Activated CD8-positive, alpha-beta T cell treated with anti-CD3 and anti-CD28 coated beads, Interleukin-2, amount 10 ng/mL, durations not matched to agents 7 days and 5 days (primary cell): Measurements from ENCODE around the gene RERE. TPM values are rescaled to one million over a fixed set of nuclear protein-coding genes. Genes with fewer than 3 reads are reported as not detected.

Experiments used
- ATAC-seq: fragments of 150-1000 bp; cut with Tn5 transposase; one replicate; pipeline ENCODE4 v1.10.0; 2021; ENCODE audit warnings: moderate library complexity
- CTCF ChIA-PET: fragments of 350-600 bp; sonication (Branson Sonifier 250); formaldehyde crosslinking; loops from one replicate; lab custom pipeline; 2021; ENCODE audit warnings: antibody characterized with exemption; lab: Charles Lee
- POLR2A ChIA-PET: fragments of 350-600 bp; sonication (Branson Sonifier 250); formaldehyde crosslinking; loops from one replicate; lab custom pipeline; 2021; ENCODE audit warnings: antibody characterized with exemption; lab: Charles Lee
- DNase-seq: peaks from one replicate; pipeline ENCODE4 v3.0.0-alpha.2; 2020
- H3K27ac Mint-ChIP-seq: one replicate; pipeline ENCODE4 v1.8.0; 2021; ENCODE audit warnings: mild to moderate bottlenecking, mixed read lengths
- H3K27me3 Mint-ChIP-seq: one replicate; pipeline ENCODE4 v1.8.0; 2021; ENCODE audit warnings: low read depth, mixed read lengths
- H3K36me3 Mint-ChIP-seq: one replicate; pipeline ENCODE4 v1.8.0; 2021; ENCODE audit warnings: low read depth, mixed read lengths
- H3K4me1 Mint-ChIP-seq: one replicate; pipeline ENCODE4 v1.8.0; 2021; ENCODE audit warnings: low read depth, mixed read lengths
- H3K4me3 Mint-ChIP-seq: one replicate; pipeline ENCODE4 v1.8.0; 2021; ENCODE audit warnings: mild to moderate bottlenecking, mixed read lengths
- H3K9me3 Mint-ChIP-seq: one replicate; pipeline ENCODE4 v1.8.0; 2022; ENCODE audit warnings: mixed read lengths; ENCODE audit not compliant: insufficient read depth
- total RNA-seq, 2 experiments: library from RNA; stranded (reverse); gene quantifications; one replicate each; pipeline ENCODE4 v1.2.3, GENCODE V29; 2021

The RERE gene
- total RNA-seq, 2 experiments from 2014 or later: 37.4 to 44.7 TPM

DNA sequence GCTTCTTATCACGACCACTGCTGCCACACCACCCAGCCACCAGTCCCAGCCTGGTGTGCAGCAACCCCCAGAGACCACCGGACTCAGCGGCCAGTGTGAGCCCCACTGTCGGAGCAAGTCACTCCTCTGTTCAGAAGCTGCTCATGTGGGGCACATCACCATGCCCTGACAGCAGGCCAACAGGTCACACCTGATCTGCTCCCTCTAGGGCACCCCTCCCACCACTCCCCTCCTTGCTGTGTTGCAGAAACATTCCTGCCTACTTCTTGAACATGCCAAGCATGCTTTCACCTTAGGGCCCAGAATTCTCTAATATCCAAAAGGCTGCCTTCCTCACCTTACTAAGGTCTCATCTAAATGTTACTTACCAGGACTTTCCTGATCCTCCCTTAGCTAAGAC, 353.1 kb downstream of the RERE start:
- no peaks in the 10 kb centered on the region for H3K9me3 Mint-ChIP-seq
- ChIA-PET POLR2A (no interaction called here), CTCF (interaction anchor here (1.2 kb wide), 1 partner anchor 447 kb away, joined by 3 read pairs; no protein-coding TSS in a partner anchor)
- no peaks in the 10 kb centered on the region for H3K27me3 Mint-ChIP-seq
- H3K4me1 Mint-ChIP-seq: peaks cover 23% of the 10 kb centered on the region
- H3K27ac Mint-ChIP-seq: no peak overlapping the region
- peaks cover 10% of the 10 kb centered on the region for H3K36me3 Mint-ChIP-seq
- H3K4me3 Mint-ChIP-seq: no peak overlapping the region
- ATAC-seq: no peak
- no peak for DNase-seq

DNA sequence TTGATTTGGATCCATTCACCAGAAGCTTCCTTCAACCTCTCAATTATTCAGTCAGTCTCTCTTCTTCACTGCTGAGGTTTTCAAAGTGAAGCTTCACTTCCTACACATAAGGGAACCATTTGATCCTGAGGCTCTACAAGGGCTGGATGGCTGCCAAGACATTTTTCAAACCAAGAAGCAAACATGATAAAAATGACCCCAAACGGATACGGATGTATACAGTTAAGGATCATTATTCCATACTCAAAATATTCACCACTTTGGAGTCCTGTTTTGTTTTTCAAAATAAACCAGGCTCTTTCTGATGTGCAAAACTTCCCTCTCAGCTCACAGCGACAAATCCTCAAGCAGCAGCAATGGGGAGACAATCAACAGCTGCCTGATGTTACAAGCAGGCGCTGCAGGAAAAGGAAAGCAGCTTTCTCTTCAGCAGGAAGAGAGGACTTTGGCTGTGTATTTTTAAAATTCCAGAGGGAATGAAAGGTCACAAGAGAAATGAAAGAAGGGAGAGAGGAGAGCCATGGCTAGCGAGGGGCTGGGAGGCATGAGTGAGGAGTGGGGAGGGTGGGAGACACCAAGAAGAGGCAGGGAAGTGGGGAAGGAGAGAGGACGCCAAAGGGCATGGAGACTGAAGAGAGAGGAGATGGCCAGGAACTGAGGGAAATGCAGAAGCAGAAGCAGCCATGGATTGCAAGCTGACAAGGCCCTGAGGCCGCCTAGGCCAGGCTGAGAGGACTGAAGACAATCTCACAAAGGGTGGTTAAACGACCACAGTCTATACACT, 354.1 kb downstream of the RERE start:
- POLR2A ChIA-PET: no interaction called here
- Mint-ChIP-seq H3K4me3 (no peak overlapping the region), H3K9me3 (no peaks in the 10 kb centered on the region), H3K27ac (peak overlapping the region; percentile 31), H3K27me3 (no peaks in the 10 kb centered on the region), H3K4me1 (peaks cover 23% of the 10 kb centered on the region), H3K36me3 (peaks cover 10% of the 10 kb centered on the region)
- CTCF ChIA-PET: interaction anchor here (1.2 to 1.6 kb wide), 2 partner anchors 9 to 446 kb away, joined by 3 to 4 read pairs; no protein-coding TSS in a partner anchor
- DNase-seq (no peak), ATAC-seq (no peak)

DNA sequence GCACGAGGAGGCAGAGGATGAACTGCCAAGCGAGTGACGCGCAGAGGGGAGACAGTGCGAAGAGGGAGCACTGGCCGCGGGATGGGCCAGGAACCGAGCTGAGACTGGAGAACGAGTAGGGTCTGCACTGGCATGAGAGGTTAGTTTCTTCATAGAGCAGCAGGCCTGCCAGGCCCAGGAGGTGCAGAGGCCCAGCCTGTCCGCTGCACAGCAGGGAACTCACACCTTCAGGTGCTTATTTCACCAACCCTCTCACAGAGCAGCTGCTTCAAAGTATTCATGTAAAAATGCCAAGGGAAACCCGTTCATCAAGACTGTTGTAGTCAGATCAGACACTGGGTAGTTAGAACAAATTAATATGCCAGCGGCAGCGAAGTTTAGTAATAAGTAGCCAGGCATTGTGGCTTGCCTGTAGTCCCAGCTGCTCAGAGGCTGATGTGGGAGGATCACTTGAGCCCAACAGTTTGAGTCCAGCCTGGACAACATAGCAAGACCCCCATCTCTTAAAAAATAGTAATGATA, 355.0 kb downstream of the RERE start:
- ATAC-seq: no peak
- H3K4me1 Mint-ChIP-seq: peaks cover 31% of the 10 kb centered on the region
- CTCF ChIA-PET: interaction anchor here (1.6 kb wide), 1 partner anchor 10 kb away, joined by 4 read pairs; no protein-coding TSS in a partner anchor
- POLR2A ChIA-PET: interaction anchor here (0.7 kb wide), 1 partner anchor 32 kb away, joined by 3 read pairs; no protein-coding TSS in a partner anchor
- no peak overlapping the region for H3K4me3 Mint-ChIP-seq
- no peaks in the 10 kb centered on the region for H3K9me3 Mint-ChIP-seq
- H3K36me3 Mint-ChIP-seq: peaks cover 10% of the 10 kb centered on the region
- H3K27ac Mint-ChIP-seq: no peak overlapping the region
- no peaks in the 10 kb centered on the region for H3K27me3 Mint-ChIP-seq
- DNase-seq: no peak

DNA sequence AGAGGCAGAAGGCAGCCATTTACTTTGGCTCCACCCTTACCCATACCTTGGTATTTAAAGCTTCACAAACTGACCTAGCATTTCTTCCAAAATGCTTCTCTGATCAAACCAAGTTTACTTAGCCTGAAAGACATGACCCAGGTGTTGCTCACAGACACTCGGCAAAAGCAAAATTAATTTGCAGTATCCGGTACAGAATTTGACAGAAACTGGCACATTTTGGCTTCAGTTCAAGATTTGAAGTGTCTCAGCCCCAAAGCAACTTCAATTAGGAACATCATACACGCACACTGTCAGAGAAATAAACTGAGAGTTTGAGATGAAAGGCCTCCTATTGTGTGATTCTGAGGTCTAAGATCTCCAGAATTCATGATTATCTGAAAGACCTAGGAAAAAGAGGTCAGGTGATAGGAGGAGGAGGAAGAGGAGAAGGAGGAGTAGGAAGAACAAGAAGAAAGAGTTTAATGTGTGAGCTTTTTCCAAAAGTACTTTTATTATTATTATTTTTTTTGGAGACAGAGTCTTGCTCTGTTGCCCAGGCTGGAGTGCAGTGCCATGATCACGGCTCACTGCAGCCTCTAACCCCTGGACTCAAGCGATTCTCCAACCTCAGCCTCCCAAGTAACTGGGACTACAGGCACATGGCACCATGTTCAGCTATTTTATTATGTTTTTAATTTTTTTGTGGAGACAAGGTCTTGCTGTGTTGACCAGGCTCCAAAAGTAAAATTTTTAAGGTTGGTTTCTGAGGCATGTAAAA, 355.9 kb downstream of the RERE start:
- H3K36me3 Mint-ChIP-seq: peaks cover 10% of the 10 kb centered on the region
- no peak overlapping the region for H3K27ac Mint-ChIP-seq
- H3K4me3 Mint-ChIP-seq: no peak overlapping the region
- no peaks in the 10 kb centered on the region for H3K9me3 Mint-ChIP-seq
- ChIA-PET CTCF (interaction anchor here (1.4 to 1.7 kb wide), 2 partner anchors 11 to 31 kb away, joined by 3 to 6 read pairs; no protein-coding TSS in a partner anchor), POLR2A (interaction anchor here (0.6 kb wide), 1 partner anchor 49 kb away, joined by 4 read pairs; no protein-coding TSS in a partner anchor)
- H3K4me1 Mint-ChIP-seq: peaks cover 35% of the 10 kb centered on the region
- ATAC-seq (no peak), DNase-seq (no peak)
- H3K27me3 Mint-ChIP-seq: no peaks in the 10 kb centered on the region

DNA sequence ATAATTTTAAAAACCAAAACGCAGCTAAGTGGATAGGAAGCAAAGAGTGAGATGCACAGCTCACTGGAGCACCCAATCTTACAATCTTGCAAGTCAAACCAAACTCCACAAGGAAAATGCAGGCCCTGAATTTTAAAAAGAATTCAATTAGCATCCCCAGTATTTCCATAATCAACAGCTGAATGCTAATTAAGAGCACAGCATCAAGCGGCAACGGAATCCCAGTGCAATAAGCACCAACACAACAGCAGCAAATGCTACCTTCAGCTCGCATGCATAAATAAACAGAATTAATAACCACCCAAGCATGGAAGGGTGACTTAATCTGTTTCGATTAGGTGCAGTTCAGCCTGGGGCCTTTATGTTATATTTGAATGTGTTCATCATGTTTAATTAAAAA, 356.7 kb downstream of the RERE start:
- ATAC-seq: no peak
- Mint-ChIP-seq H3K9me3 (no peaks in the 10 kb centered on the region), H3K36me3 (peaks cover 6% of the 10 kb centered on the region), H3K27me3 (no peaks in the 10 kb centered on the region), H3K27ac (no peak overlapping the region), H3K4me3 (no peak overlapping the region), H3K4me1 (peaks cover 32% of the 10 kb centered on the region)
- DNase-seq: no peak
- CTCF ChIA-PET: interaction anchor here (0.9 to 1.7 kb wide), 6 partner anchors 9 to 52 kb away, joined by 3 to 6 read pairs (median 4); no protein-coding TSS in a partner anchor
- POLR2A ChIA-PET: no interaction called here

DNA sequence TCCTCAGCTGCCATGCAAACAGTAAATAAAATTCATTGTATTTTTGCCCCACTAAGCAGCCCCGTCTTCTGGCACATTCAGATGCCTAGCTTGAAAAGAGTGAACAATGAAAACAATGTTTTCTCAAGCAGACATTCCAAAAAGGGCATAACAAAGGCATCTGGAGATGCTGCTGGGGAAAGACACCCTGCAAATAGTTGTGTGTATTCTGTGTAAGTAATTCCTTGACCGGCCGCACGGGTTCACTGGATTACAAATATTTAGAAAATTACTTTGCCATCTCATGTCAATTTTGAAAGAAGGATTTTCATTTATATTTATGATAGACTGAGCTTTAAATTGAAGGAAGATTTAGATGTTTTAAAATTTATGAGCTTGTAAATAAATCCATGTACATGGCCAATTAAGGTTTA, 357.3 kb downstream of the RERE start:
- Mint-ChIP-seq H3K27ac (no peak overlapping the region), H3K4me1 (peaks cover 28% of the 10 kb centered on the region), H3K27me3 (no peaks in the 10 kb centered on the region), H3K36me3 (peaks cover 4% of the 10 kb centered on the region), H3K9me3 (no peaks in the 10 kb centered on the region), H3K4me3 (no peak overlapping the region)
- DNase-seq (no peak), ATAC-seq (no peak)
- POLR2A ChIA-PET: no interaction called here
- CTCF ChIA-PET: interaction anchor here (0.7 to 1.7 kb wide), 8 partner anchors 10 to 108 kb away, joined by 3 to 6 read pairs (median 3); no protein-coding TSS in a partner anchor

GRCh38 chr1:8458607-8459006, 358.8 kb downstream of the RERE start:
- ChIA-PET CTCF (no interaction called here), POLR2A (no interaction called here)
- Mint-ChIP-seq H3K27me3 (no peaks in the 10 kb centered on the region), H3K27ac (no peak overlapping the region), H3K4me3 (no peak overlapping the region), H3K9me3 (no peaks in the 10 kb centered on the region), H3K4me1 (peaks cover 26% of the 10 kb centered on the region), H3K36me3 (peaks cover 6% of the 10 kb centered on the region)
- ATAC-seq: no peak
- no peak for DNase-seq

GRCh38 chr1:8457760-8458381, 359.6 kb downstream of the RERE start:
- POLR2A ChIA-PET: no interaction called here
- no peaks in the 10 kb centered on the region for H3K9me3 Mint-ChIP-seq
- ATAC-seq (no peak), DNase-seq (no peak)
- CTCF ChIA-PET: interaction anchor here (0.7 kb wide), 1 partner anchor 121 kb away, joined by 3 read pairs; no protein-coding TSS in a partner anchor
- H3K36me3 Mint-ChIP-seq: peaks cover 6% of the 10 kb centered on the region
- H3K27ac Mint-ChIP-seq: no peak overlapping the region
- peaks cover 18% of the 10 kb centered on the region for H3K4me1 Mint-ChIP-seq
- H3K27me3 Mint-ChIP-seq: no peaks in the 10 kb centered on the region
- H3K4me3 Mint-ChIP-seq: no peak overlapping the region

DNA sequence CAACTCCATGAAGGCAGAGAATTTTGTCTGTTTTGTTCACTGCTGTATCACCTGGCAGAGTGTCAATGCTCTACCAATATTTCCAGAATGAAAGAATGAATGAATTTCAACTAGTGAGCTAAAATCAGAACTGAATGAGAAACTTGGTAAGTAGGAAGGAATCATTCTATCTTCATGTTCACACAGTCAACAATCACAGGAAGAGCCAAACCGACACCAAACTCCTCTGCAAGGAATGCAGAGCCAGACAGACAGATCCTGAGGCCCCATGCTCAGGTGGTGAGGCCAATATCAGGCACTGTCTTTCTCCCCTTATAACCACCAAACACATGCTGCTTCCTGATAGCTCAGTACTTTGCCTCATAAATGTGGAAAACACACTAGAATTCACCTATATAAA, 360.4 kb downstream of the RERE start:
- DNase-seq (no peak), ATAC-seq (no peak)
- Mint-ChIP-seq H3K27me3 (no peaks in the 10 kb centered on the region), H3K27ac (no peak overlapping the region), H3K36me3 (peaks cover 3% of the 10 kb centered on the region), H3K4me3 (no peak overlapping the region), H3K9me3 (no peaks in the 10 kb centered on the region), H3K4me1 (peaks cover 17% of the 10 kb centered on the region)
- CTCF ChIA-PET: no interaction called here
- POLR2A ChIA-PET: no interaction called here

DNA sequence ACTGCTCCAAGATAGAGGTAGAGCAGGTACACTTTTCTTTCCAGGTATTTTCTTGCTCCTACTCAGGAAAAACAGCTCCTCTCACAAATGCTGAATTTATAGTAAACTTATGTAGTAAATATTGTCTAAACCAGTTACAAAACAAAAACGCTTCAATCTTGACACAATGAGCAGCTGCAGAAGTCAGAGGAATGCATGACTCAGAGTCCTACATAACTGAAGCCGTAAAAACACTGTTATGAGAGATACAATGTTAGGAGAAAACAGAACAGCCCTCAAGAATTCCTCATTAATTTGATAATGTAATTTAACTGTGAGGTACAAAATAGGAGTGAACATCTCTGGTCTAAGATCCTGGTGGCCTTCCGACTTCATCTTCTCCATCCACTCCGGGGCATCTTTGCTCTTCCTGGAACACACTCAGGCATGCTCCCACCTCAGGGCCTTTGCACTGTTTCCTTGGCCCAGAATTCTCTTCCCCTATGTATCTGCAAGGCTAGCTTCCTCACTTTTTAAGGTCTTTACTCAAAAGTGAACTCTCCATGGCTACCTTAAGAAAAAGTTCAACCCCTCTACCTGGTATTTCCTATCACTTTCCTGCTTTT, 361.0 kb downstream of the RERE start:
- H3K27ac Mint-ChIP-seq: no peak overlapping the region
- DNase-seq: no peak
- ChIA-PET CTCF (no interaction called here), POLR2A (no interaction called here)
- H3K4me1 Mint-ChIP-seq: peaks cover 16% of the 10 kb centered on the region
- H3K36me3 Mint-ChIP-seq: peaks cover 3% of the 10 kb centered on the region
- no peaks in the 10 kb centered on the region for H3K27me3 Mint-ChIP-seq
- no peak overlapping the region for H3K4me3 Mint-ChIP-seq
- ATAC-seq: no peak
- H3K9me3 Mint-ChIP-seq: no peaks in the 10 kb centered on the region

DNA sequence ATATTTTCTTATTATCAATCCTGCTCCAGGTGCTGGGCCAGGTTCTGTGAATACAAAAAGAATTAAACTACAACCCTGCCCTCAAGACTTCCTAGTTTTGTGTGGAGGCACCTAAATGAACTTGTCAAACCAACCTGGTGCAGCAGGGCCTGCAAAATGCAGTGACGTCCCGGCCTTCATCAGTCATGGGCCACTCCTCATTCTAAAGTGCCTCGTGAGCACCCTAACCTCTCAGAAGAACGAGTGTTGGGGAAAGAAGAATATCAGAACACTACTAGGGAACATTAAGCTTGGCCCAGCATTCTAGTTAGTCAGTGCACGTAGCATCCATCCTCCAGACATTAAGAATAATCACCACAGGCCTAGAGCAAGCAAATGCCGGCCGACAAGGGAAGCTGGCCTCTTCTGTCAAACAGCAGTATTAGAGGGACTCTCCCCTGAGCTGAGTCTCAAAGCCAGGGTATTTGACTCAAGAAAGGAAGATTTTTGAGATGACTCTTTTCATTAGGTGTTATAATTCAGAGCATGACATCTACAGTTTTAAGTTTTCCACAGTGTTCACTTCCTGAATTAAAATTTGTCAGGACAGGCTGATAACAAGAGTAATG, 361.6 kb downstream of the RERE start:
- Mint-ChIP-seq H3K9me3 (no peaks in the 10 kb centered on the region), H3K4me1 (peaks cover 12% of the 10 kb centered on the region), H3K27me3 (no peaks in the 10 kb centered on the region), H3K4me3 (no peak overlapping the region), H3K27ac (no peak overlapping the region), H3K36me3 (peaks cover 3% of the 10 kb centered on the region)
- ChIA-PET CTCF (interaction anchor here (1.1 kb wide), 1 partner anchor 106 kb away, joined by 3 read pairs; no protein-coding TSS in a partner anchor), POLR2A (no interaction called here)
- no peak for DNase-seq
- no peak for ATAC-seq
